Liver (tissue), 9 donors: ENCODE results near the gene SLC25A17. TPM values are rescaled to one million over a fixed set of nuclear protein-coding genes. Genes with fewer than 3 reads are reported as not detected.

Source experiments
- DNase-seq: peaks from one replicate; pipeline ENCODE4 v3.0.0-alpha.2; 2017; ENCODE audit warnings: low spot score
- H3K27ac ChIP-seq, 2 donors: one replicate each; pipeline ENCODE4 v1.7.0; 2013; ENCODE audit warnings: inconsistent platforms in 2 of 2, low read length in 2 of 2, control low read depth in 1 of 2, low read depth in 1 of 2, mild to moderate bottlenecking in 1 of 2
- H3K27me3 ChIP-seq, 4 donors: one replicate each; pipeline versions ENCODE4 v1.6.1 to v1.7.0; 2013; ENCODE audit warnings: low read length in 3 of 4, inconsistent platforms in 1 of 4, mild to moderate bottlenecking in 1 of 4, moderate library complexity in 1 of 4; ENCODE audit not compliant: control insufficient read depth in 4 of 4, insufficient read depth in 4 of 4
- H3K36me3 ChIP-seq, 4 donors: one replicate each; pipeline versions ENCODE4 v1.6.1 to v1.7.0; 2013; ENCODE audit warnings: low read length in 3 of 4, mild to moderate bottlenecking in 3 of 4, low read depth in 1 of 4, moderate library complexity in 1 of 4; ENCODE audit not compliant: control insufficient read depth in 4 of 4, insufficient read depth in 3 of 4
- H3K4me1 ChIP-seq, 4 donors: one replicate each; pipeline versions ENCODE4 v1.6.1 to v1.7.0; 2013; ENCODE audit warnings: low read length in 3 of 4, mild to moderate bottlenecking in 3 of 4, moderate library complexity in 1 of 4; ENCODE audit not compliant: control insufficient read depth in 4 of 4, insufficient read depth in 4 of 4
- H3K4me3 ChIP-seq, 3 donors: one replicate each; pipeline versions ENCODE4 v1.6.1 to v1.7.0; 2013; ENCODE audit warnings: low read length in 3 of 3, control low read depth in 1 of 3, low read depth in 1 of 3, mild to moderate bottlenecking in 1 of 3
- H3K9ac ChIP-seq, 2 donors: one replicate each; pipeline ENCODE4 v1.7.0; 2013; ENCODE audit warnings: low read length in 2 of 2, mild to moderate bottlenecking in 2 of 2, moderate library complexity in 2 of 2, control low read depth in 1 of 2, low read depth in 1 of 2
- H3K9me3 ChIP-seq, 4 donors: one replicate each; pipeline versions ENCODE4 v1.6.1 to v1.7.0; 2013; ENCODE audit warnings: low read length in 3 of 4; ENCODE audit not compliant: control insufficient read depth in 4 of 4
- FOXA1 ChIP-seq: IDR thresholded peaks from 2 replicates; pipeline ENCODE4 v1.6.1; 2016; ENCODE audit warnings: antibody characterized with exemption
- HNF4A ChIP-seq, 2 donors: conservative IDR thresholded peaks; 2 replicates each; pipeline ENCODE4 v1.6.1; 2016; ENCODE audit warnings: antibody characterized with exemption in 2 of 2, mild to moderate bottlenecking in 2 of 2
- HNF4G ChIP-seq: IDR thresholded peaks from 2 replicates; pipeline ENCODE4 v1.6.1; 2016; ENCODE audit warnings: antibody characterized with exemption
- MAX ChIP-seq: IDR thresholded peaks from 2 replicates; pipeline ENCODE4 v1.6.1; 2016; ENCODE audit warnings: antibody characterized with exemption
- RAD21 ChIP-seq, 2 donors: IDR thresholded peaks; 2 replicates each; pipeline ENCODE4 v1.6.1; 2016; ENCODE audit warnings: antibody characterized with exemption in 2 of 2, mild to moderate bottlenecking in 2 of 2
- REST ChIP-seq: IDR thresholded peaks from 2 replicates; pipeline ENCODE4 v1.6.1; 2016; ENCODE audit warnings: antibody characterized with exemption, mild to moderate bottlenecking
- RXRA ChIP-seq, 2 donors: IDR thresholded peaks; 2 replicates each; pipeline ENCODE4 v1.6.1; 2017 to 2018; ENCODE audit warnings: antibody characterized with exemption in 2 of 2, mild to moderate bottlenecking in 1 of 2
- SP1 ChIP-seq: IDR thresholded peaks from 2 replicates; pipeline ENCODE4 v1.6.1; 2018; ENCODE audit warnings: antibody characterized with exemption, mild to moderate bottlenecking
- TAF1 ChIP-seq: conservative IDR thresholded peaks from 2 replicates; pipeline ENCODE4 v1.6.1; 2016; ENCODE audit warnings: antibody characterized with exemption, mild to moderate bottlenecking
- ZBTB33 ChIP-seq: IDR thresholded peaks from 2 replicates; pipeline ENCODE4 v1.6.1; 2016; ENCODE audit warnings: antibody characterized with exemption
- WGBS: extraction: QIAGEN DNeasy Blood & Tissue Kit; methylation state at CpG from one replicate; pipeline ENCODE4 v1.1.7; 2013; 5-methylcytosine and 5-hydroxymethylcytosine counted together
- polyA plus RNA-seq, 2 donors: library from polyadenylated mRNA; stranded (reverse) in 1 of 2; unstranded in 1 of 2; fragments of 200-250 nt in 1 of 2; fragments of >200 nt in 1 of 2; fragmentation: Nextera tagmentation in 1 of 2; extraction: Ambion mirVana in 1 of 2; gene quantifications; one replicate each; pipeline versions ENCODE4 v1.2.1 to v1.2.3, GENCODE V29; 2013 to 2015
- total RNA-seq, 2 donors: library from RNA; depleted of rRNA; stranded (reverse); fragments of >200 nt; gene quantifications; one replicate each; pipeline ENCODE4 v1.2.3, GENCODE V29; 2014
- TF ChIP-seq, protein P1 (sequence below): IDR thresholded peaks from 2 replicates; pipeline ENCODE4 v1.6.1; 2016; ENCODE audit warnings: antibody characterized with exemption
- TF ChIP-seq, protein P2 (sequence below): fragments of 150-350 bp; IDR thresholded peaks from 2 replicates; pipeline ENCODE4 v1.5.1; 2017; ENCODE audit warnings: improper control_type of control experiment, low read depth, low read length; ENCODE audit not compliant: missing input control
- donor health status: healthy.
- donor health status: healthy.
- donor health status: healthy.
- donor health status: healthy.
- donor health status: healthy.

The SLC25A17 gene
- total and polyA plus RNA-seq, 4 donors = 7.3 to 17.5 (median 11.2) TPM

DNA sequence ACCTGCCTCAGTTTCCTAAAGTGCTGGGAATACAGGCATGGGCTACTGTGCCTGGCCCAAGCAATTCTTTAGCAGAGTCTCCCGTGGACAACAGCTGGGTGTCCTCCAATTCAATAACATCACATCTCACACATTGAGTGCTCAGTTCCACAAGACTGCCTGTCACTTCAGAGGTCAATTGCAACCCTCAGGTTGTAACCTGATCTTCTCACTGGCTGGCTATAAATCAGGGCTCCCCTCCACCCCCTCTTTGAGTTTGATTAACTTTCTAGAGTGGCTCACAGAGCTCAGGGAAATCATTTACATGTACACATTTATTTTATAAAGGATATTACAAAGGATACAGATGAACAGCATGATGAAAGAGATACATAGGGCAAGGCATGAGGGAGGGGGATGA is 71.8 kb downstream of the SLC25A17 start:
- no peak for DNase-seq
- WGBS = 91% methylated on average over 1 of the region's 1 CpG
- TF ChIP-seq RXRA (IDR thresholded peaks at IDR 0.05) (no peak), RAD21 (IDR thresholded peaks at IDR 0.05) (no peak), ZBTB33 (no peak), REST (no peak)
- TF ChIP-seq, protein P1, sequence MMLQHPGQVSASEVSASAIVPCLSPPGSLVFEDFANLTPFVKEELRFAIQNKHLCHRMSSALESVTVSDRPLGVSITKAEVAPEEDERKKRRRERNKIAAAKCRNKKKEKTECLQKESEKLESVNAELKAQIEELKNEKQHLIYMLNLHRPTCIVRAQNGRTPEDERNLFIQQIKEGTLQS = no peak
- Histone ChIP-seq H3K9ac (no peak overlapping the region), H3K4me1 (no peaks in the 10 kb centered on the region), H3K36me3 (no peaks in the 10 kb centered on the region), H3K4me3 (no peak overlapping the region), H3K27me3 (no peaks in the 10 kb centered on the region), H3K27ac (no peak overlapping the region), H3K9me3 (peaks cover 1 to 5% (median 4%) of the 10 kb centered on the region in 4 donors)

DNA sequence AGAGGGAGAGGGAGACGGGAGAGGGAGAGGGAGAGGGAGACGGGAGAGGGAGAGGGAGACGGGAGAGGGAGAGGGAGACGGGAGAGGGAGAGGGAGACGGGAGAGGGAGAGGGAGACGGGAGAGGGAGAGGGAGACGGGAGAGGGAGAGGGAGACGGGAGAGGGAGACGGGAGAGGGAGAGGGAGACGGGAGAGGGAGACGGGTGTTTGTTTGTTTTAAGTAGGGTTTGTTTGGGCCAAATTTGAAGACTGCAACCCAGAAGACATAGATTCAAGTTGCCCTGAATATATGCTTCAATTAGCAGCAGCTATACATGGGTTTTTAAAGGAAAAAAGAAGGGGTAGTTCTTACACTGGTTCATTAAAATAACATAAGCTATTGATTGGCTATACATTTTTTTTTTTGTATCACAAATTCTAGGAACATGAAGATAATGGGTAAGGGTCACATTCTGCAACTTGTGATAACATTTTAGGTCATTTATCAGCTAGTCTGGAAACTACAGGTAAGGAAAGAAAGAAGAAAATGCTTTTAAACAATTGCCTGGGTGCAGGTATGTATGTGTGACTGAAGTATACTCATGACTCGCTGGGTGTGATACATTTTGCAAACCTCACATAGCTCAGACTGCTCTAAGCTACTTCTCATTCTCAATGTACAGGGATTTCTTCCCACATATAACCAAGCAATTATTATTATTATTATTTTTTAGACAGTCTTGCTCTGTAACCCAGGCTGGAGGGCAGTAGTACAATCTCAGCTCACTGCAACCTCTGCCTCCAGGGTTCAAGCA is 72.5 kb downstream of the SLC25A17 start:
- Histone ChIP-seq H3K9me3 (peaks cover 1 to 5% (median 4%) of the 10 kb centered on the region in 4 donors), H3K27me3 (no peaks in the 10 kb centered on the region), H3K4me3 (no peak overlapping the region), H3K27ac (no peak overlapping the region), H3K4me1 (no peaks in the 10 kb centered on the region), H3K9ac (no peak overlapping the region), H3K36me3 (no peaks in the 10 kb centered on the region)
- DNase-seq = no peak
- 67% methylated on average over 5 of the region's 12 CpGs for WGBS
- TF ChIP-seq FOXA1 (no peak), TAF1 (no peak), SP1 (no peak), HNF4G (no peak)

DNA sequence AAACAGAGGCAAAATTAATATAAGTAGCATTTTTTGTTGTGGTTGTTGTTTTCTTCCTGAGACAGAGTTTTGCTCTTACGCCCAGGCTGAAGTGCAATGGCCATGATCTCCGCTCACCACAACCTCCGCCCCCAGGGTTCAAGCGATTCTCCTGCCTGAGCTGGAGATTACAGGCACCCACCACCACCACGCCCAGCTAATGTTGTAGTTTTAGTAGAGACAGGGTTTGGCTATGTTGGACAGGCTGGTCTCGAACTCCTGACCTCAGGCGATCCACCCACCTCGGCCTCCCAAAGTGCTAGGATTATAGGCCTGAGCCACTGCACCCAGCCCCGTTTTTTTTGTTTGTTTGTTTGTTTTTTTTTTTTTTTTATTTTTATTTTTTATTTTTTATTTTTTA is 75.4 kb downstream of the SLC25A17 start:
- DNase-seq = no peak
- no peak overlapping the region for H3K27ac ChIP-seq

More for the DNA sequence above, 75.4 kb downstream of the SLC25A17 start:
- Histone ChIP-seq H3K9ac (no peak overlapping the region), H3K4me1 (no peaks in the 10 kb centered on the region), H3K36me3 (no peaks in the 10 kb centered on the region), H3K4me3 (no peak overlapping the region), H3K9me3 (peaks cover 1 to 5% (median 4%) of the 10 kb centered on the region in 4 donors), H3K27me3 (no peaks in the 10 kb centered on the region)
- TF ChIP-seq, protein P2, sequence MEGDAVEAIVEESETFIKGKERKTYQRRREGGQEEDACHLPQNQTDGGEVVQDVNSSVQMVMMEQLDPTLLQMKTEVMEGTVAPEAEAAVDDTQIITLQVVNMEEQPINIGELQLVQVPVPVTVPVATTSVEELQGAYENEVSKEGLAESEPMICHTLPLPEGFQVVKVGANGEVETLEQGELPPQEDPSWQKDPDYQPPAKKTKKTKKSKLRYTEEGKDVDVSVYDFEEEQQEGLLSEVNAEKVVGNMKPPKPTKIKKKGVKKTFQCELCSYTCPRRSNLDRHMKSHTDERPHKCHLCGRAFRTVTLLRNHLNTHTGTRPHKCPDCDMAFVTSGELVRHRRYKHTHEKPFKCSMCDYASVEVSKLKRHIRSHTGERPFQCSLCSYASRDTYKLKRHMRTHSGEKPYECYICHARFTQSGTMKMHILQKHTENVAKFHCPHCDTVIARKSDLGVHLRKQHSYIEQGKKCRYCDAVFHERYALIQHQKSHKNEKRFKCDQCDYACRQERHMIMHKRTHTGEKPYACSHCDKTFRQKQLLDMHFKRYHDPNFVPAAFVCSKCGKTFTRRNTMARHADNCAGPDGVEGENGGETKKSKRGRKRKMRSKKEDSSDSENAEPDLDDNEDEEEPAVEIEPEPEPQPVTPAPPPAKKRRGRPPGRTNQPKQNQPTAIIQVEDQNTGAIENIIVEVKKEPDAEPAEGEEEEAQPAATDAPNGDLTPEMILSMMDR = no peak
- no peak for TF ChIP-seq MAX
- no peak for TF ChIP-seq HNF4A (conservative IDR thresholded peaks at IDR 0.05)
- no peak for TF ChIP-seq REST
- TF ChIP-seq TAF1 = no peak
- TF ChIP-seq, protein P1 = no peak
- WGBS = 91% methylated on average over 9 of the region's 9 CpGs
